ENCODE results near the gene PRKD1.

PRKD1 gene

GRCh38 chr14:29663281-29663801 is 264.3 kb downstream of the PRKD1 start:
- Mint-ChIP-seq H3K36me3 (ENCODE audit: low read depth) (no peaks in the 10 kb centered on the region), H3K27me3 (no peaks in the 10 kb centered on the region), H3K27ac (no peak overlapping the region), H3K4me3 (no peak overlapping the region), H3K4me1 (ENCODE audit: low read depth) (no peaks in the 10 kb centered on the region), H3K9me3 (no peaks in the 10 kb centered on the region)
- intact Hi-C loops (cut with micrococcal nuclease): no loop called here

DNA sequence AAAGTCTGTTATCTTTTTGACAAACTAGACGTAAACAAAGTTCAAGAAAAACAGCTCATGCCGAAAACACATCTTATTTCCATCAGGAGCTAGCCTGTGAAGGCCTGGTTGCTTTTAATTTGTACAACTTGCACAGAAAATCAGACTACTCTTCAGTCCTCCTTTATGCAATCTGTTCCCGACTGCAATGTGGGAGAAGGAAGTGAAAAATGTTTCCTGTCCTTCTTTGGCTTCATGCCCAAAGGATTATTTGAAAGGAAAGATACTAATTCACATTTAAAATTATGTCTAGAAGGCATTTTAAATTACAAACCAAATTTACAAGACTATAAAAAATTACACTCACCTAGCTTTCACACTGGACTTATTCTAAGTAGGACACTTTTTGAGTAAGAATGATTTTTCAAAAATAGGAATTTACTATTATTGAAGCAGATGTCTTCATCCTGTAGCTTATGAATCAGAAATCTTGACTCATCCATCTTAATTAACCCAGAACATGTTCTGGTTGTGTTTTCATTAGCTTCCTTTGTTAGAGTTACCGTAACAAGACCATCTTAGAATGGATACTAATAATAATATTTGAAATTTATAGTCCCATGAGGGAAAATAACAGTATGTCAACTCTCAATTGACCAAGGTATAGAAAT is 272.6 kb downstream of the PRKD1 start:
- Mint-ChIP-seq H3K4me1 (ENCODE audit: low read depth) (no peaks in the 10 kb centered on the region), H3K27me3 (no peaks in the 10 kb centered on the region), H3K27ac (no peak overlapping the region), H3K36me3 (ENCODE audit: low read depth) (no peaks in the 10 kb centered on the region), H3K9me3 (peaks cover 18% of the 10 kb centered on the region), H3K4me3 (no peak overlapping the region)
- intact Hi-C loops (cut with micrococcal nuclease): no loop called here

DNA sequence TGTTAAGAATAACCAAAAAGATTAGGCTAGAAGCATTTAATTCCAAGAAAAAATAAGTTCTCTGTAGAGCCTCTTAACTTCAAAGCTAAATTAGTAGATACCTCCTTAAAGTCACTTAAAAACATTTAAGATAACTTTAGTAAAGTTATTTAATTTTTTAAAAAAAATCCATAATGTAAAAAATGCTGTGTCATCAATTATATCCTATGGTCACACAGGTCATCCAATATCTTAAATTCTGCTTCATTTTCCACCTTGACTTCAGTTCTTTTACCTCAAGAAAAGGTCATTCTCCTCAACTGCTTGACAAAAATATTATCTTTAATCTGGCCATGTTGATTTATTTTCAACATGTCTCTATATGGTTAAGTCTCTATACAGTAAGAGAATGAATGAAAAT is 274.3 kb downstream of the PRKD1 start:
- H3K27me3 Mint-ChIP-seq: no peaks in the 10 kb centered on the region
- no peak overlapping the region for H3K4me3 Mint-ChIP-seq
- no peaks in the 10 kb centered on the region for H3K4me1 Mint-ChIP-seq (ENCODE audit: low read depth)
- H3K27ac Mint-ChIP-seq: no peak overlapping the region
- peaks cover 36% of the 10 kb centered on the region for H3K9me3 Mint-ChIP-seq
- intact Hi-C loops (cut with micrococcal nuclease): no loop called here
- no peaks in the 10 kb centered on the region for H3K36me3 Mint-ChIP-seq (ENCODE audit: low read depth)

DNA sequence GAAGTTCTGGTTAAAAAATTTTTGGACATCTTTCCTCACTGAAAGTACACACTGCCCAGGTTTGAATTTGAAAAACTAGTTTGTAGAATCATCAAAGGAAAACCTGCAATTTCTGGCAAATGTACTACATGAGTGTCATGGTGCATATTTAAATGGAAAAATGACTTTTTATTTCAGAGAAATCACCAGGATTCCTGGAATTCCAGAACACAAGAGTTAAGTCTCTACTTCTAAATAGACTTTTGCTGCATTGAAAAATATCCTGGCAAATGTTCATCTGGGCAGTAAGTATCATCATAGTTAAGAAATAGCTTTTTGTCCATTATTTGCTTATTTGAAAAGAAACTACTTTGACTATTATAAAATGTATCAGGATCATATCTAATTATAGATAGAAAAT is 275.1 kb downstream of the PRKD1 start:
- H3K36me3 Mint-ChIP-seq (ENCODE audit: low read depth): no peaks in the 10 kb centered on the region
- no peak overlapping the region for H3K4me3 Mint-ChIP-seq
- intact Hi-C loops (cut with micrococcal nuclease): no loop called here
- no peaks in the 10 kb centered on the region for H3K27me3 Mint-ChIP-seq
- H3K27ac Mint-ChIP-seq: no peak overlapping the region
- no peaks in the 10 kb centered on the region for H3K4me1 Mint-ChIP-seq (ENCODE audit: low read depth)
- peaks cover 43% of the 10 kb centered on the region for H3K9me3 Mint-ChIP-seq

DNA sequence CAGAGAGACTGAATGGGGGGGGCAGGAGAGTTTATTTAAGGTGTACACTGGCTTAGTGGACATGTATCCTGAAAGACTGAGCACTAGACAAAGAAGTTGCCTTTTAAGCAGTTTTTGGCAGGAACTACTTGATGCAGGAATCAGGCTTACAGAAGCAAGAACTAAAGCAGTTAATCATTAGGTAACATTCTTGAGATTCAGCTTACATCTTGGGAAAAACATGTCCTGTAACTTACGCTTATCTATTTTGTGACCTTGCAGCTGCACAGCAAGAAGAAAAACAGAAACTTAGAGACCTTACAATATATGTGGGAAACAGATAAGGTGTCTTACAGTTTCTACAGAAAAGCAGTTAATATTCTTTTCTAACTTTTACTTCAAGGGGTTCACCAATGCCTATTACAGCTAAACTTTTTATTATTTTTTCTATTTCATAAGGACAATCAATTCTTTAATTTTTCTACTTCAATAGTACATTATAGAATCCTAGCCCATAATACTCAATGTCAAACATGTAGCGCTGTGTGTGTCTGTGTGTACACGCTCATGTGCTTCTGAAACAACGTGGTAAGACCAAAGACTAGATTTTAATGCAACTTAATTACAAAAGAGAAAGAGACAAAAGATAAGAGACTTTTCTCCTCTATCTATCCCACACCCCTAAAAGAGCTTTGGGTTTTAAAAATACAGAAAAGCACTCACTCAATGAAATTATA is 276.9 kb downstream of the PRKD1 start:
- Mint-ChIP-seq H3K4me1 (ENCODE audit: low read depth) (no peaks in the 10 kb centered on the region), H3K27ac (no peak overlapping the region), H3K9me3 (peaks cover 48% of the 10 kb centered on the region), H3K36me3 (ENCODE audit: low read depth) (no peaks in the 10 kb centered on the region), H3K4me3 (no peak overlapping the region), H3K27me3 (no peaks in the 10 kb centered on the region)
- intact Hi-C loops (cut with micrococcal nuclease): no loop called here

DNA sequence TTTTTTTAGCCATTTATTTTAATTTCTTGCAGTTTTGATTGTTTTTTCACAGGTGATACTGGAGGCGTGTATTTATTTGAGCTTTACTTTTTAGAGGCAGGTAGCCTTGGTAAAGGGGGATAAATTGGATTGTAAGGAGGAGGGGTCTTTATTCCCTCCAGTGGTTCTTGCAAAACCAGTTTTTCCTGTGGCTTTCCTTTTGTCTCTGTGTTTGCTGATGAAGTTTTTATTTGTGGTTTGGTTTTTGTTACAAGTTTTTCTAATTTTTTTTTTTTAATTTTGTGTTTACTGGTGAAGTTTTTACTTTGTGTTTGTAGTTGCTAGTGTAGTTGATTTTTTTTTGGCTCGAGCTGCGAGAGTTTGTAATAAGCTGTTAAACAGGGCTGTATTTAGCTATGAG is 278.5 kb downstream of the PRKD1 start:
- H3K36me3 Mint-ChIP-seq (ENCODE audit: low read depth): no peaks in the 10 kb centered on the region
- H3K27ac Mint-ChIP-seq: no peak overlapping the region
- intact Hi-C loops (cut with micrococcal nuclease): no loop called here
- H3K27me3 Mint-ChIP-seq: no peaks in the 10 kb centered on the region
- no peak overlapping the region for H3K4me3 Mint-ChIP-seq
- no peaks in the 10 kb centered on the region for H3K4me1 Mint-ChIP-seq (ENCODE audit: low read depth)
- H3K9me3 Mint-ChIP-seq: peaks cover 48% of the 10 kb centered on the region

- Mint-ChIP-seq H3K4me3 (no peak overlapping the region), H3K36me3 (ENCODE audit: low read depth) (no peaks in the 10 kb centered on the region), H3K27me3 (no peaks in the 10 kb centered on the region), H3K27ac (no peak overlapping the region), H3K4me1 (ENCODE audit: low read depth) (no peaks in the 10 kb centered on the region), H3K9me3 (peaks cover 48% of the 10 kb centered on the region)
- intact Hi-C loops (cut with micrococcal nuclease): no loop called here
Observed at GRCh38 chr14:29648045-29648444, 279.6 kb downstream of the PRKD1 start.

GRCh38 chr14:29645117-29645516 is 282.5 kb downstream of the PRKD1 start:
- Mint-ChIP-seq H3K36me3 (ENCODE audit: low read depth) (no peaks in the 10 kb centered on the region), H3K27me3 (no peaks in the 10 kb centered on the region), H3K9me3 (peaks cover 30% of the 10 kb centered on the region), H3K4me1 (ENCODE audit: low read depth) (no peaks in the 10 kb centered on the region), H3K27ac (no peak overlapping the region), H3K4me3 (no peak overlapping the region)
- intact Hi-C loops (cut with micrococcal nuclease): no loop called here

DNA sequence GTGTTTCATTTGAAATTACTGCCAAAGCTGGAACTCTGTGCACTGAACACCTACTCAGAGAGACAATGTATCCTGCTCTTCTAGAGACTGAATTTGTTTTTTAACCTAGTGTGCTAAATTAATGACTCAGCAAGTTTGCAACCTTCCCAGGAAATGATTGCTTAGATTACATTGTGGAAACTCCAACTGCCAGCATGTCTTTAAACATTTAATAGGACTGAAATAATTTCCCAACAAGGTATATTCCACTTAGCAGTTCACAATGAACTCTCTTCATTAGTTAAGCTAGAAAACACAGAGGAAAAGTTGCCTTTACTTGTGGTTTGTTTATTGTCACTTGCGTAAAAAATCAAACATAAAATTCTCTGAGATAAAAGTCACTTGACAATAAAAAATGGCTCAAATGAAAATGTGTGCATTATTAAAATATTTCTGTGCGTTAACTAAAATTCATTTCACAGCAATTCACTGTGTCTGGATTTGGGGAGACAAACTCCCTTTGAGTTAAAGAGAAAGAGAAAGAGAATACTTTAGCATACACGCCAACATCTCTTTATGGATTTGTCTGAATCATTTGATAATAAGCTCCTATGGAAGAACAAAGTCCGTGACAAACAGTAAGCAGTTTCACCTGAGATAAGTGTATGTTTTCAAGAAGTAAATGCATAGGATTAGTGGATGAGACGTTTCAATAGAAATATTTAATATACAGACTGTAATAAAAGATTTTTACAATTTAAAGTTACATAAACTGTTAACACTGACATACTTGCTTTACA is 284.0 kb downstream of the PRKD1 start:
- Mint-ChIP-seq H3K27ac (no peak overlapping the region), H3K4me3 (no peak overlapping the region), H3K9me3 (peaks cover 15% of the 10 kb centered on the region), H3K27me3 (no peaks in the 10 kb centered on the region), H3K4me1 (ENCODE audit: low read depth) (no peaks in the 10 kb centered on the region), H3K36me3 (ENCODE audit: low read depth) (no peaks in the 10 kb centered on the region)
- intact Hi-C loops (cut with micrococcal nuclease): no loop called here

- Mint-ChIP-seq H3K9me3 (no peaks in the 10 kb centered on the region), H3K4me1 (ENCODE audit: low read depth) (no peaks in the 10 kb centered on the region), H3K27me3 (no peaks in the 10 kb centered on the region), H3K27ac (no peak overlapping the region), H3K4me3 (no peak overlapping the region), H3K36me3 (ENCODE audit: low read depth) (no peaks in the 10 kb centered on the region)
- intact Hi-C loops (cut with micrococcal nuclease): no loop called here
Observed at GRCh38 chr14:29637411-29637810, 290.2 kb downstream of the PRKD1 start.

GRCh38 chr14:29636870-29637269 is 290.8 kb downstream of the PRKD1 start:
- H3K36me3 Mint-ChIP-seq (ENCODE audit: low read depth): no peaks in the 10 kb centered on the region
- H3K4me3 Mint-ChIP-seq: no peak overlapping the region
- no peaks in the 10 kb centered on the region for H3K4me1 Mint-ChIP-seq (ENCODE audit: low read depth)
- H3K9me3 Mint-ChIP-seq: no peaks in the 10 kb centered on the region
- H3K27ac Mint-ChIP-seq: no peak overlapping the region
- no peaks in the 10 kb centered on the region for H3K27me3 Mint-ChIP-seq
- intact Hi-C loops (cut with micrococcal nuclease): no loop called here

- intact Hi-C loops (cut with micrococcal nuclease): no loop called here
- no peak overlapping the region for H3K27ac Mint-ChIP-seq
- no peaks in the 10 kb centered on the region for H3K9me3 Mint-ChIP-seq
- H3K36me3 Mint-ChIP-seq (ENCODE audit: low read depth): no peaks in the 10 kb centered on the region
- H3K27me3 Mint-ChIP-seq: no peaks in the 10 kb centered on the region
- H3K4me1 Mint-ChIP-seq (ENCODE audit: low read depth): no peaks in the 10 kb centered on the region
- no peak overlapping the region for H3K4me3 Mint-ChIP-seq
Observed at GRCh38 chr14:29630566-29631160, 297.0 kb downstream of the PRKD1 start.

DNA sequence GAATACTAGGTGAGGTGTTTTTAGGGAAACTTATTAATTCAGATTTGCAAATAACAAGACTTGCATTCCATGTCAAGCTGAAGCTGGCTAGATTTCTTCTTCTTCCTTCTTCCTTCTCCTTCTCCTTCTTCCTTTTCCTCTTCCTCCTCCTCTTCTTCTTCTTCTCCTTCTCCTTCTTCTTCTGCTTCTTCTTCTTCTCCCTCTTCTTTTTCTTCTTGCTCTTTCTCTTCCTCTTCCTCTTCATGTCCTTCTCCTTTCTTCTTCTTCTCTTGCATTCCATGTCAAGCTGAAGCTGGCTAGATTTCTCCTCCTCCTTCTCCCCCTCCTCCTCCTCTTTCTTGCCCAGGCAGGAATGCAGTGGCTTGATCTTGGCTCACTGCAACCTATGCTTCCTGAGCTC is 297.8 kb downstream of the PRKD1 start:
- Mint-ChIP-seq H3K27ac (no peak overlapping the region), H3K9me3 (no peaks in the 10 kb centered on the region), H3K4me1 (ENCODE audit: low read depth) (no peaks in the 10 kb centered on the region), H3K36me3 (ENCODE audit: low read depth) (no peaks in the 10 kb centered on the region), H3K27me3 (no peaks in the 10 kb centered on the region), H3K4me3 (no peak overlapping the region)
- intact Hi-C loops (cut with micrococcal nuclease): no loop called here

DNA sequence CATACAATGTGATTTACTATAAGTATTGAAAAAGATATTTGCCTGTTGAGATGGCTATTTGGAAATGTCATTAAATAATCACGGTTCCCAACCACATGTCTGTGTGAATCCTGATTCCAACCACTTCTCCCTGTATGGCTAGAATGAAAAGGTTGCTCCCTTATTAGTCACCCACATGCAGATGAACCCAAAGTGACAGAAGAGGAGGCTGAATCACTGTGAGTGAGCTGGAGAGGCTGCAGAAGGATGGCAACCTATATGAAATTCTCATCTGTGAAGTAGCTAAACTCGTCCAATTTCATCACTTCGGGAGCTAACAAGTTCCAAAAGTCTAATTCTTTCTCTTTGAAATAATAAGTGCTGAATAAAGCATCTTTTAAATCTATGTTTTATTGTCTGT is 300.5 kb downstream of the PRKD1 start:
- Mint-ChIP-seq H3K4me1 (ENCODE audit: low read depth) (no peaks in the 10 kb centered on the region), H3K27me3 (no peaks in the 10 kb centered on the region), H3K36me3 (ENCODE audit: low read depth) (no peaks in the 10 kb centered on the region), H3K27ac (no peak overlapping the region), H3K4me3 (no peak overlapping the region), H3K9me3 (no peaks in the 10 kb centered on the region)
- intact Hi-C loops (cut with micrococcal nuclease): no loop called here

Data from dendritic cell treated with granulocyte-macrophage colony-stimulating factor and Interleukin-4, amounts not matched to agents 40 ng/mL and 50 ng/mL, for 4 days (primary cell).